A549 treated with AZD9567 at 1 μM for 4 hours (cell line): ENCODE results near the gene EEF1AKMT3. TPM values are rescaled to one million over a fixed set of nuclear protein-coding genes. Genes with fewer than 3 reads are reported as not detected.

ENCODE experiments used
- total RNA-seq: library from RNA; stranded (reverse); fragments of 200-300 nt; extraction: Qiagen RNA extraction; gene quantifications from 5 replicates; pipeline ENCODE4 v1.2.3, GENCODE V29; 2022; ENCODE audit not compliant: insufficient read depth

Gene EEF1AKMT3
- 4.1 to 5.3 TPM (median 4.6 TPM) in 5 replicates for total RNA-seq

DNA sequence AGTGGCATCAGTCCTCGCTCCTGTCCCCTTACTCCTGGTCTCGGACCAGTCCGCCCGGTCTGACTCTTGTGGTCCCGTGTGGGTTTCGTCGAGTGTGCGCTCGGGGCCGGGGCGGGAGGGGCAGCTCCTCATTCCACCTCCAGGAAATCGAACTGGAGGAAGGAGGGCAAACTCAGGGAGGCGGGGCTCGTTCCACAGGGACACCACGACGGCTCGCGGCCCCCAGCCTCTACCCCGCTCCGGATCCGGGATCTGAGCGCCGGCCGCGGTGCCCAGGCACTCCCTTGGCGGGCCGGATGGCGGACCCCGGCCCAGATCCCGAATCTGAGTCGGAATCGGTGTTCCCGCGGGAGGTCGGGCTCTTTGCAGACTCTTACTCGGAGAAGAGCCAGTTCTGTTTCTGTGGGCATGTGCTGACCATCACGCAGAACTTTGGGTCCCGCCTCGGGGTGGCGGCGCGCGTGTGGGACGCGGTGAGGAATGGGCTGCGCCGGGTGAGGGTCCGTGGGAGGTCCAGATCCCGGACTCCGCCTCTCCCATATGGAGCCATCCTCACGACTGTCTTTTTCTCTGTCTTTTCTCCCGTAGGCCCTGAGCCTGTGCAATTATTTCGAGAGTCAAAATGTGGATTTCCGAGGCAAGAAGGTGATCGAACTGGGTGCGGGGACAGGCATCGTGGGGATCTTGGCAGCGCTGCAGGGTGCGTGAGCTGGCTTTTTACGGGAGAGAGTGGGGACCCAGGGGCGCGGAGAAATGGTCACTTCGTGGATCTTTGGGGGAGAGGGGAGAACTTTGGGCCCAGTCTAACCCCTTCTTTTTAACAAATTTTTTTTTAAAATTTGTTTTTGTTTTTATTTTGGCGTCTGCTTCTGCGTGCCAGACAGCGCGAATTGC, at the start of gene EEF1AKMT3:
TSS of gene EEF1AKMT3 (plus strand) at position 186 of the 894 bp plus-strand sequence. CDS start at position 297, 111 bp downstream.

DNA sequence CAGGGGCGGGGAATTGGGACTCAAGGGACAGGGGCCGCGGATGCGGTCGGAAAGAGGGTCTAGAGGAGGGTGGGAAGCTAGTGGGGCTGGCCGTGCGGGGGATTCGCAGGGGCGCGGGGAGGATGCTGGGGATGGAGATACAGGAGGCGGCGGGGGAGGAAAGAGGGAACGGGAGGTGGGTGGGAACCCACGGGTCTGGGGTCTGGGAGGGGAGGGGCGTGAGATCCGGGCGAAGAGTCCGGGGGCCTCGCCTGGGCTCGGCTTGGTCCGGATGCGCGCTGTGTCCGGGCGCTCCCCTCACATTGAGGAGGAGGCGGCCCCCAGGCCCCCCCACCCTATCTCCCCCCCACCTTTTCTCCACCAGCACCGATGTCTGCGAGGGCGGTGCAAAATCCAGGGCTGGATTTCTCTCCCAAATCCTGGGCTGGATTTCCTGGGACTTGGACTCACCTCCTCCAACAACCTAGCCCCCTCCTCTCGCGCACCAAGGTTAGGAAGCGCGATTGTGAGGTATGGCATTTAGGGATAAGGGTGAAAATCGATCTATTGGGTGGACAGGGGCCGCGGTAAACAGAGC, 33.7 kb upstream of the EEF1AKMT3 start, which contains the start of gene AGAP2:
TSS of gene AGAP2 (minus strand) at position 82 of the 577 bp plus-strand sequence. CDS start 496 bp downstream, outside the sequence.

DNA sequence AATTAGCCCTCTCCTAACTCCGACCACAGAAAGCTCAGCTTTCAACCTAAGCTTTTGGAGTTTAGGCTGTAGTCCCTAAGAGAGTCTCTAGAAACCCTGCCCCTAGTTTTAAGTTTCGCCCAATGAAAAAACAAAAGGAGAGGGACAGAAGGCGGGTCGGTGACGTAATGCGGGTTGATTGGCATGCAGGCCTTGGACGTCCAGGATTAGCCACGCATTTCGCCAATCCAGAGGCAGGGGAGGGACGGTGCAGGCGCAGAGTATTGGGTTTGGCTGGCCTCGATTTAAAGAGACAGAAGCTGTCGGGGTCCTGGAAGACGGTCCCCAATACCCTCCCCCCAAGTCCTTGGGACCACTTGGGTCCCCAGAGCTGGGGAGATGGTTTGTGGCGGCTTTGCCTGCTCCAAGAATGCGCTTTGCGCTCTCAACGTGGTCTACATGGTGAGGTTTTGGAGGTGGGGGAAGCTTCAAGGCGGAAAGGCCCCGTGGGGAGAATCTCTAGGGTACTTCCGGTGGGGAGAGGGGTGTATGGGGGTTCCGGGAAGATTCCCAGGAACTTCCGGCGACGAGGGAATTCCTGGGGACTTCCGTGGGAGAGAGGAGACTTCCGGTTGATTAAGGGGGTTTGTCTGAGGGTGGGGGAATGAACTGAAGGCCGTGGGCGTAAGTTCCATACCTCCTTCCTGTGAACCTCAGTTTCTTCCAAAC, 27.5 kb upstream of the EEF1AKMT3 start, which contains the start of gene TSPAN31:
TSS of gene TSPAN31 (plus strand) at position 263 of the 708 bp plus-strand sequence. CDS start at position 379, 116 bp downstream.

DNA sequence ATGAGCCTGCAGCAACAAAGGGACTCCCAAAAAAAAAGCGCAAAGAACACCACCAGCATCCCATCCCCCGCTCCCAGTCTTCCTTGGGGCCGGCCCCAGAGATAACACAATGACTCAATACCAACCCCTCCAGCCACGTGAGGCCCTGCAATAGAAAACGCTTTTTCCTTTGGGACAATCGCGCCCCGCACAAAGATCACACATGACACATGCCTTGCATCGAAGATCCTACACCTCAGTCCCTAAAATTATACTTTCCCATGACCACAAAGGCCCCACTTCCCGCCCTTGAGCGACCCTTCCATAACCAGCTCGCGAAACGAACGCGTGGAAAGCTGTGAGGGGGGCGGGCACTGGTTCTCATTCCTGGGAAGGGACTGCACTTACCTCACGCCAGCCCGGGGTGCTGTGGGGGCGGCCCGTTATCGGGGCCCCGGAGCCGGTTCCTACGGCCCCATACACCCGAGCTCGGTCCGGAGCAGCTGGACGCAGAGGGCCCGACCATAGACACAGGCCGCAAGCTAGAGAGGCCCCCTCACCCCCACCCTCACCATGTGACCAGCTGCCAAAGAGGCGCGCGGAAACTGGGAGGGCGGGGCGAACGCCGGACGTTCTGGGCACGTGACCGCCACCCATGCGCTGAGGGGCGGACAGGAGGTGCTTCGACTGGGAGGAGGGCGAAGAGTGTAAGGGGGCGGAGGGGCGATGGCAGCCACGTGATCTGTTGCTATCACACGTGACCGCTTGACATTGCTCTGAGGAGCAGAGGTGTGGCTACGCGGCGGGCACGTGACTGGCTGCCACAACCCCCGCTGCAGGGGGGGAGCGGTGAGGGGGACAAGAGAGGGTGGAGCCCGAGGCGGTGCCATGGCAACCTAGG, 20.4 kb upstream of the EEF1AKMT3 start, which contains the start of gene CDK4:
TSS of gene CDK4 (minus strand) at position 523 of the 880 bp plus-strand sequence. CDS start 593 bp downstream, outside the sequence.

DNA sequence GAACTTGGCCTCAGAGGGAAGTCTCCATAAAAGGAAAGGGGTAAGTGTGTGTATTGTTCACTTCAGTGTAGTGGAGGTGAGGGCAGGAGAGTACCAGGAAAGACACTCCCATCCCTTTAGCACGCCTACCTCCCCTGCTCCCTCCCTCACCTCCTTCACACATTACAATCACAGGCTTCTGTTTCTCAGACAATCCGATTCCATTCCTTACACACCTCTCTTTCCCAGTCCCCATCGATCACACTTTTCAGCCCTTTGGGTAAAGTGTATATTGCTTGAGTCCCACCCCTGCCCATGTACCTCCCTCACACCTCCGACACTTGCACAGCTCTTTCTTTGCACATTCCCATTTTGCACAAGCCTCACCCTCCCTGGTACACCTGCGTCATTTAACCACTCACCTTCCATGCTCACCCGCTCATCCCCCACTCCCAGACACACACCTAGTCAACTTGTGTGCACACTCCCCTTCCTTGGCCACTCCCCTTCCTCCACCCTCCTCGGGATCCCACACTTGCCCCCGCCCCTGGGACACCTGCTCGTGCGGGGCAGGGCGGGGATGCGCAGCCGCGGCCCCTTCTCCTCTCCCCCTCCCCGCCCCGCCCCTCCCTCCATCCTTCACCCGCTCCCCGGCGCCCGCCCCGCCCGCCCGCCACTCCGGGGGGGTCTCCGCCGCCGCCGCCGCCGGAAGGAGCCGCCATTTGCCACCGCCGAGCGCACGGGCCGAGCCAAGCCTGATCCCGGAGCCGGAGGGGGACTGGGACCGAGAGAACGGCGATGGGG, 17.8 kb upstream of the EEF1AKMT3 start, which contains the start of gene MARCHF9:
TSS of gene MARCHF9 (plus strand) at position 693 of the 783 bp plus-strand sequence. CDS start 426 bp downstream, outside the sequence.

DNA sequence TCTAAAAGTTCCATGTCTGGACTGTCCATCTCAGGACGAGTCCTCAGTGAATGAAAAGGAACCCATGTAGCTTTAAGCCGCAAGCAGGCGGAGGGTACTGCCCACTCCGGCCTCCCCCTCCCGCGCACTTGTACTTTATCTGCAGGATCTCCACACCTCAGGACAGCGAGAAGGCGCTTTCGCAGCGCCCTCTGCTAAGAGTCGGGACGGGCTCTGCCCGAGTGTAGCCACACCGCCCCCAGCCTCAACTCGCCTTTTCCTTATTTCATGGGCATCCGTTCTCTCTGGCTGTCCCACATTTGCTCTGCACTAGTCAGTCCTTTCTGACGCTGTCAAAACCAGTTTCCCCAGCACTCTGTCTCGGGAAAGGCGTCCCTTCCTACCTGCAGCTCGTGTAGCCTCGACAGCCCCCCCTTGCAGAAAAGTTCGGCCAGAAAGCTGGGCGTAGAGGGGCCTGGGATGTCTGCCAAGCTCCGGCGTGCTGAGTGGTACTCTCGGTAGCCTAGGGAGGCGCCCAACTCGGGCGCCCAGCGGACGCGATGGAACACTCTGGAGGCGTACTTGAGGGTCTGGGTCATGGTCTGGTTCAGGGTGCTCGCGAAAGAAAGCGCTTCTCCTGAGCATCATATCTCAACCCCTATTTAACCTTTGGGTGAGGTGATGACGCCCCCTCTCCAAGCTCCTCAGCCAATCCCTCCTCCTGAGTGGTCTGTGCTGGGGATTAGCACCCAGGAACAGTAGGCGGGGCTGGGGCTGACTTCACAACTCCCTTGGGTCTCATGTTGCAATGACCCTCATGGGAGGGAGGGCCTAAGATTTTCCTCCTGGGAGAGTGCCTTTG, 5.7 kb upstream of the EEF1AKMT3 start, which contains the start of gene CYP27B1:
TSS of gene CYP27B1 (minus strand) at position 615 of the 841 bp plus-strand sequence. CDS start at position 578, 37 bp downstream.

DNA sequence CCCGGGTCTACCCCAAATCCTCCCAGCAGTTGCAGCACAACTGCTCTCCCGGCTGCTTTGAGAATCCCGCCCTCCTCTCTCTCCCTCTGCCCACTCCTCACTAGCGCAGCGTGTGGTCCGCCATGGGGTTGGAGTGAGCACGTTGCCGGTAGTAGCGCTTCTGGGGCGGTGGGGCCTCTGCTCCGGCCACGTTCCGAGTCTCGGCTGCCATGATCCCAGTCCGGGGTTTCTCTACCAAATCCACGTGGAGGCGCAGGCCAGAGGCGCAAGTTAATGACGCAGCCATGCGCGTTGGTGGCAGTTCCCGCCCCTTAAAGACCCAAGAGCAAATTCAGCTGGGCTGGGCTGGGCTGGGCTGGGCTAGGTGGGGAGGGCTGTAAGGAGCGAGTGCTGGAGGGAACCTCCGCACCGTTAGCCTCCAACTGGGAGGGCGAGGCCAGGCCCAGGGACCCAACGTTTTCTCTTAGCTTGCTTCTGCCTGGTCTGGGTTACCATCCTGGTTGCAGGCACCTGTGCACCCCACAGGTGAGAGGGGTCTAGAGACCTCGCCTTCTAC, 463 bp upstream of the EEF1AKMT3 start, which contains the start of gene METTL1:
TSS of gene METTL1 (minus strand) at position 233 of the 556 bp plus-strand sequence. CDS start at position 211, 22 bp downstream.

DNA sequence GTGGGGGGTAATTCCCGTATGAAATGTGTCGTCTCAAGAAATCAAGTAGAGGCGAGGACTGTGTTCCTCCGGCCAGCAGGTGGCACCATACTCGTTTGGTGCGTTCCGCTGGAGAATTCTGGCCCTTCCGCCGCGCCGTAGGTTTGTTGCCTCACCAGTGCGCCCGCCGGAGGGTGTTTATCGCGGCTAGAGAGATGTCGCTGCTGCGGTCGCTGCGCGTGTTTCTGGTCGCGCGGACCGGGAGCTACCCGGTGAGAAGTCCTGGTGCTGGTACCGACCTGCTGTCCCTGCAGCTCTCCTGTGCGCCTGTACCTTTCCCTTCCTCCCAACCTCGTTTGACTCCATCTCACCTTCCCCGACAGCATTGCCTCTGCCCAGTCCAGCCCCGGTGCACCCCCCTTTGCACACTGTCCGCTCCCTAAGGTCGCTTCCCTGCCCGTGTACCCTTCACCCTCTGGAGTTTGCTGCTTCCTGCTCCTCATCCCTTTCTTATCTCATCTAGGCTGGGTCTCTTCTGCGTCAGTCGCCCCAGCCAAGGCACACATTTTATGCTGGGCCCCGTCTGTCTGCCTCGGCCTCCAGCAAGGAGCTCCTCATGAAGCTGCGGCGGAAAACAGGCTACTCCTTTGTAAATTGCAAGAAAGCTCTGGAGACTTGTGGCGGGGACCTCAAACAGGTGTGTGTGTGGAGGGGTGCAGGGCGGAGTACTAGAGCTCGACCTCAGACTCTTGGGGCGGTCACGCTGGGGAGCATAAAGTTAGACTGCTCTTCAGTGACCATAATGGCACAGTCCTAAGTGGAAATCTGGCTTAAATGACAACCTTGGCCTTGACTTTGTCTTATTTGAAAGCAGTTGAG, 10.4 kb downstream of the EEF1AKMT3 start, which contains the start of gene TSFM:
TSS of gene TSFM (plus strand) at position 180 of the 858 bp plus-strand sequence. CDS start at position 195, 15 bp downstream.

Other genes with a start within 250 kb of the EEF1AKMT3 start
- 7.9 to 27.8 TPM (median 25.9 TPM) in 5 replicates for gene MBD6, start 249.8 kb upstream of the EEF1AKMT3 start, total RNA-seq
- 113 to 139 TPM (median 118 TPM) in 5 replicates for gene DCTN2, start 225.4 kb upstream of the EEF1AKMT3 start, total RNA-seq
- 0.17 to 0.32 TPM (median 0.26 TPM) in 4 of 5 replicates, not detected in the other for gene KIF5A, start 222.6 kb upstream of the EEF1AKMT3 start, total RNA-seq
- 39.5 to 42.5 TPM (median 40.2 TPM) in 5 replicates for gene PIP4K2C, start 181.4 kb upstream of the EEF1AKMT3 start, total RNA-seq
- gene DTX3, start 167.8 kb upstream of the EEF1AKMT3 start, total RNA-seq: 11.8 to 16.9 TPM (median 16.2 TPM) in 5 replicates
- 5.0 to 22.2 TPM (median 5.9 TPM) in 5 replicates for gene ARHGEF25, start 161.2 kb upstream of the EEF1AKMT3 start, total RNA-seq
- gene B4GALNT1, start 139.4 kb upstream of the EEF1AKMT3 start, total RNA-seq: 33.1 to 44.2 TPM (median 39.2 TPM) in 5 replicates
- gene OS9, start 78.5 kb upstream of the EEF1AKMT3 start, total RNA-seq: 115 to 117 TPM (median 116 TPM) in 5 replicates
- gene AGAP2, start 33.9 kb upstream of the EEF1AKMT3 start, total RNA-seq: 0.09 to 0.16 TPM (median 0.12 TPM) in 4 of 5 replicates, not detected in the other
- 15.7 to 20.3 TPM (median 16.1 TPM) in 5 replicates for gene TSPAN31, start 27.6 kb upstream of the EEF1AKMT3 start, total RNA-seq
- 232 to 253 TPM (median 250 TPM) in 5 replicates for gene CDK4, start 20.3 kb upstream of the EEF1AKMT3 start, total RNA-seq
- gene MARCHF9, start 17.5 kb upstream of the EEF1AKMT3 start, total RNA-seq: 4.7 to 8.0 TPM (median 7.2 TPM) in 5 replicates
- gene CYP27B1, start 5.5 kb upstream of the EEF1AKMT3 start, total RNA-seq: 0.79 to 3.1 TPM (median 2.3 TPM) in 5 replicates
- 59.2 to 71.4 TPM (median 60.7 TPM) in 5 replicates for gene METTL1, start 509 bp upstream of the EEF1AKMT3 start, total RNA-seq
- gene TSFM, start 10.2 kb downstream of the EEF1AKMT3 start, total RNA-seq: 69.0 to 74.2 TPM (median 71.0 TPM) in 5 replicates
- 0.42 to 0.77 TPM (median 0.54 TPM) in 4 of 5 replicates, not detected in the other for gene AVIL, start 46.1 kb downstream of the EEF1AKMT3 start, total RNA-seq
- 40.6 to 49.7 TPM (median 44.1 TPM) in 5 replicates for gene CTDSP2, start 74.1 kb downstream of the EEF1AKMT3 start, total RNA-seq
- gene ATP23, start 169.0 kb downstream of the EEF1AKMT3 start, total RNA-seq: 2.9 to 6.4 TPM (median 5.7 TPM) in 5 replicates